HG03378 (cell line): ENCODE measurements around the gene SEL1L3.

Source experiments
- ATAC-seq: cut with Tn5 transposase; IDR thresholded peaks from one replicate; pipeline ENCODE4 v1.9.1; 2021; ENCODE audit warnings: mild to moderate bottlenecking, moderate library complexity; ENCODE audit not compliant: unreplicated experiment

SEL1L3 gene

GRCh38 chr4:25821267-25821666 lies 41.5 kb downstream of the SEL1L3 start:
- ATAC-seq: no peak

GRCh38 chr4:25818876-25819275 lies 43.9 kb downstream of the SEL1L3 start:
- no peak for ATAC-seq

GRCh38 chr4:25818371-25818871 lies 44.4 kb downstream of the SEL1L3 start:
- ATAC-seq: no peak

- no peak for ATAC-seq
Observed at GRCh38 chr4:25817059-25817681, 45.6 kb downstream of the SEL1L3 start.

- no peak for ATAC-seq
Observed at GRCh38 chr4:25816591-25817058, 46.2 kb downstream of the SEL1L3 start.

GRCh38 chr4:25815586-25815985 lies 47.2 kb downstream of the SEL1L3 start:
- ATAC-seq: no peak

GRCh38 chr4:25814301-25815136 lies 48.3 kb downstream of the SEL1L3 start:
- ATAC-seq: no peak

- no peak for ATAC-seq
Observed at GRCh38 chr4:25813448-25814106, 49.2 kb downstream of the SEL1L3 start.

- ATAC-seq: no peak
Observed at GRCh38 chr4:25811841-25812240, 50.9 kb downstream of the SEL1L3 start.

GRCh38 chr4:25811374-25811690 lies 51.5 kb downstream of the SEL1L3 start:
- ATAC-seq: no peak

- no peak for ATAC-seq
Observed at GRCh38 chr4:25810461-25811373, 52.1 kb downstream of the SEL1L3 start.

- no peak for ATAC-seq
Observed at GRCh38 chr4:25809996-25810395, 52.8 kb downstream of the SEL1L3 start.

- no peak for ATAC-seq
Observed at GRCh38 chr4:25807102-25807728, 55.6 kb downstream of the SEL1L3 start.

GRCh38 chr4:25805255-25805860 lies 57.4 kb downstream of the SEL1L3 start:
- ATAC-seq: no peak

GRCh38 chr4:25803720-25804225 lies 59.0 kb downstream of the SEL1L3 start:
- no peak for ATAC-seq

GRCh38 chr4:25801594-25801993 lies 61.2 kb downstream of the SEL1L3 start:
- no peak for ATAC-seq

- no peak for ATAC-seq
Observed at GRCh38 chr4:25800245-25800644, 62.5 kb downstream of the SEL1L3 start.

GRCh38 chr4:25799522-25799921 lies 63.3 kb downstream of the SEL1L3 start:
- no peak for ATAC-seq

- no peak for ATAC-seq
Observed at GRCh38 chr4:25797136-25797535, 65.7 kb downstream of the SEL1L3 start.
